GM12864 (cell line): Measurements from ENCODE around the gene CAVIN1.
A peak's percentile ranks its signal among the peaks of the same experiment; 100 is the strongest.

ENCODE experiments used
- DNase-seq: peaks from one replicate; pipeline ENCODE4 v3.0.0-alpha.2; 2011; ENCODE audit warnings: low read depth
- H3K4me3 ChIP-seq: 2 replicates; pipeline ENCODE4 v1.5.1; 2011; ENCODE audit warnings: mild to moderate bottlenecking, low read depth, low read length, control low read depth
- TF ChIP-seq, protein P1 (sequence below): IDR thresholded peaks from 2 replicates; pipeline ENCODE4 v1.5.1; 2011; ENCODE audit warnings: low read depth, mild to moderate bottlenecking, moderate library complexity, low read length, control low read depth, inconsistent platforms; ENCODE audit errors: missing control alignments

Gene CAVIN1, protein sequence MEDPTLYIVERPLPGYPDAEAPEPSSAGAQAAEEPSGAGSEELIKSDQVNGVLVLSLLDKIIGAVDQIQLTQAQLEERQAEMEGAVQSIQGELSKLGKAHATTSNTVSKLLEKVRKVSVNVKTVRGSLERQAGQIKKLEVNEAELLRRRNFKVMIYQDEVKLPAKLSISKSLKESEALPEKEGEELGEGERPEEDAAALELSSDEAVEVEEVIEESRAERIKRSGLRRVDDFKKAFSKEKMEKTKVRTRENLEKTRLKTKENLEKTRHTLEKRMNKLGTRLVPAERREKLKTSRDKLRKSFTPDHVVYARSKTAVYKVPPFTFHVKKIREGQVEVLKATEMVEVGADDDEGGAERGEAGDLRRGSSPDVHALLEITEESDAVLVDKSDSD

DNA sequence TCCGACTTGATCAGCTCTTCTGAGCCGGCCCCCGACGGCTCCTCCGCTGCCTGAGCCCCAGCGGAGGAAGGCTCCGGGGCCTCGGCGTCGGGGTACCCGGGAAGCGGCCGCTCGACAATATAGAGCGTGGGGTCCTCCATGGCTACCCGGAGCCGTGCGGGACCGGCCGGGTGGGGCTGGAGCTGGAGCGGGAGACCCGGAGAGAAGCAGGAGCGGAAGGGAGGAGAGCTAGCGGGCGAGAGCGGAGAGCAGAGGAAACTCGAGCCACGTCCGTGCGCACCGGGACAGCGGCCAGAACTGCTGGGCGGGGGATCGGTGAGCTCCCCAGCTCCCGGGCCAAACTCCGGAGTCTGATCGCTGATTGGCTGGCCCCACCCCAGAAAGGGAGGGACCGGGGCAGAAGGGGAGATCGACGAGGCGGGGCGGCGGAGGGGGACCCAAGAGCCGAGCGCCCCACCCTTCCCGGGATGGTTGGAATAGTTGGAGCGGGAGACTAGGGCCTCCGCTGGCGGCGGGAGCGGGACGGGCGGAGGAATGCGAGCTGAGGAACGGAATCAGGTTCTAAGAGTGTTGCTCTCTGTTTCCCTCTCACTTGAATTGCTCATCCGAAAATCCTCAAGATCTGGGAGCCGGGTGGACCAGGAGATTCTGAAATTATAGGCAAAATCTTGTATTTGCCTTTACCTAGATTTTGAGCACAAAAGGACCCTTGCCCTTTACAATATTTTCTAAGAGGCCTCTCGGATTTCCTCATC, at the start of gene CAVIN1:
Gene CAVIN1 (minus strand): TSS at position 299 of the 755 bp plus-strand sequence. CDS start 159 bp downstream, at position 140.
- DNase-seq: no peak
- H3K4me3 ChIP-seq: peak within 1 kb of the TSS; percentile 47
- TF ChIP-seq, protein P1, sequence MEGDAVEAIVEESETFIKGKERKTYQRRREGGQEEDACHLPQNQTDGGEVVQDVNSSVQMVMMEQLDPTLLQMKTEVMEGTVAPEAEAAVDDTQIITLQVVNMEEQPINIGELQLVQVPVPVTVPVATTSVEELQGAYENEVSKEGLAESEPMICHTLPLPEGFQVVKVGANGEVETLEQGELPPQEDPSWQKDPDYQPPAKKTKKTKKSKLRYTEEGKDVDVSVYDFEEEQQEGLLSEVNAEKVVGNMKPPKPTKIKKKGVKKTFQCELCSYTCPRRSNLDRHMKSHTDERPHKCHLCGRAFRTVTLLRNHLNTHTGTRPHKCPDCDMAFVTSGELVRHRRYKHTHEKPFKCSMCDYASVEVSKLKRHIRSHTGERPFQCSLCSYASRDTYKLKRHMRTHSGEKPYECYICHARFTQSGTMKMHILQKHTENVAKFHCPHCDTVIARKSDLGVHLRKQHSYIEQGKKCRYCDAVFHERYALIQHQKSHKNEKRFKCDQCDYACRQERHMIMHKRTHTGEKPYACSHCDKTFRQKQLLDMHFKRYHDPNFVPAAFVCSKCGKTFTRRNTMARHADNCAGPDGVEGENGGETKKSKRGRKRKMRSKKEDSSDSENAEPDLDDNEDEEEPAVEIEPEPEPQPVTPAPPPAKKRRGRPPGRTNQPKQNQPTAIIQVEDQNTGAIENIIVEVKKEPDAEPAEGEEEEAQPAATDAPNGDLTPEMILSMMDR: no peak

DNA sequence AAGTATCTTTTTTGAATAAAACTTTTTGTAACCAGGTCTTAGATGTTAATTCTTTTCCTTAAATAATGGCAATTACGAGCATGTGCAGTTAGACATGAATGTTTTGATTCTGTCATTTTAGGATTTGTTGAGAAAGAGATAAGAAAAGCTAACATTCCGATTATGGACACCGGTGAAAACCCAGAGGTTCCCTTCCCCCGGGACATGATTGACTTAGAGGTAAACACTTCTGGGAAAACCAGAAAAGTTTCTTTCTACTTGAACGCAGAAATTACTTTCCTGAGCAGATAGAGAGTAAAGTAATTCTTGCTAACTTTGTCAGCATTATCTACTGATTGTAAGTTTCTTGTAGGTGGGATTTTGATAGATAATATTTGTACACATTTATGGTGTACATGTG, 44.8 kb upstream of the CAVIN1 start:
- TF ChIP-seq, protein P1: no peak
- H3K4me3 ChIP-seq: no peak overlapping the region
- no peak for DNase-seq

DNA sequence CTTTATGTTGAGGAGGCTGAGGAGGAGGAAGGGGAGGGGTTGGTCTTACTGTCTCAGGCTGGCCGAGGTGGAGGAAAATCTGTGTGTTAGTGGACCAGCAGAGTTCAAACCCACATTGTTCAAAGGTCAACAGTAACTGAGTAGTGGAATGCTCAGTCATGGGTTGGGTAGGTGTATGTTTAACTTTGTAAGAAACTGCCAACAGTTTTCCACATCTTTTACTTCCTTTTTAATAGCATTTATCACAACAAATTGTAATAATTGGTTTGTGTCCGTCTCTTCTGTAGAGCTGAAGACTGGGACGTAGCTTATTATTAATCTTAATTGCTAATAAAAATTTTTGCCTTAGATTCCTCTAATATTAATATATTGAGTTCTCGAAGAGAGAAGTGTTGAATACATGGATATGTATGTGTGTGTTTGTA, 40.9 kb upstream of the CAVIN1 start:
- no peak for DNase-seq
- no peak overlapping the region for H3K4me3 ChIP-seq
- TF ChIP-seq, protein P1: no peak

DNA sequence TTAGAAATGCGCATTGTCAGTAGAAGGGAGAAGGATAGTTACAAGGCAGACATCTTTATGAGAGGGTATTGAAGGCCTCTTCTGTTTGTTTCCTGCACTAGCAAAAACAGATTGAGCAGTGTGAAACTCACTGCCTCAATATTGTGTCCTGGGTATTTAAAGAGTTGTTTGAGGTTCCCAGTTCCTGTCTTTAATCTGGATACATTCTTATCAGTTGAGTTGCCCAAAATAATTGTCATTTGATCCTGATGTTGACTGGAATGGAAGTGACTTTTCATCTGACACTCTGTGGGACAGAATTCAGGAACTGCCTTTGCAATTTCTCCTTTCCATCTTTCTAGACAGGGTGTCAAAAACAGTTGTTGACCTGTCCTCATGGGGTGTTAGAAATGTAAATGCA, 37.3 kb upstream of the CAVIN1 start:
- H3K4me3 ChIP-seq: peak overlapping the region; percentile 68
- DNase-seq: no peak
- TF ChIP-seq, protein P1: no peak

DNA sequence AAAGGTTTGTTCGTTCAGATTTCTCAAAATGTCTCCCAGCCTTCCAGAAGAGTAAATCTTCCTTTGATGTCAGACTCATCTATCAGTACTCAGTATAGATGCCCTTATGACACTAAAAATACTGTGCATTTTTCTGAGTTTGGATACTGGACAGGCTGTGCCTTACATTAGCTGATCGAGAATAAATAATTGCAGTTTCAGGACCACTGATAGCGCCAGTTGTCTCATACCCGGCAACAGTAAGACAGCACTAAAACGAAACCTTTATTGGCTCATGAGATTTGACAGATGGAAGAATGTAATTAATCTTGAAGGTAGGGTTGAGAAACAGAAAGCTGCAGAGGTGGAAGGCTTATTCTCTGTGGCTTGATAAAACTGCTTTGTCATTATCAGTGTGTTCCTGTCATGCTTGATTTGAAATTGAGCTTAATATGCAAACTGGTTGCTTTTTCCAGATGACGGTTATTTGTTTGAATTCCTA, 36.8 kb upstream of the CAVIN1 start:
- TF ChIP-seq, protein P1: no peak
- DNase-seq: no peak

DNA sequence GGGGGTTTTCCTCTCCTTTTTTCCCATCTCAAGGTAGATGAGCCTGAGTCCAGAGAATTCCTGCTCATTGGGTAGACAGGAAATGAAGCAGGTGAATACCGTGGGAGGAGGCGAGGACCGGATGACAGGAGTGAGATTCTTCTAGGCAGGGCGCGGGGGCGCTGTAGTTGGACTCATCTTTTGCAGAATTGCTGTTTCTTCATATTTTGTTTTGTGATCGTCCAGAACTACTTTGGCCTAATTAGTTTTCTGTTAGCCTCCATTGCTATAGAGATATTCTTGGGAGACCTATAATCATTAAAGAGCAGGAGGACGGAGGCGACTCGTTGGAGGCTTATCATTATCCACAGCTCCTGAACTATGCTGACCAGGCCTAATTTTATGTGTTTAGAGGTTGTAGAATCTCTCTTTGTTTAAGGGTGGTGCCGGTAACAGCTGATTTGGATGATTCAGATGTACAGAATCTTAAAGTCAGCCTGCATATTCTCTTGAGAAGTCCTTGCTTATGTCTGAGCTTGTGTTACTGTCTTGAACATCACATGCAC, 36.3 kb upstream of the CAVIN1 start:
- TF ChIP-seq, protein P1: peak; percentile 61
- peak overlapping the region; percentile 68 for H3K4me3 ChIP-seq
- no peak for DNase-seq

More for the DNA sequence above, 36.8 kb upstream of the CAVIN1 start:
- peak overlapping the region; percentile 68 for H3K4me3 ChIP-seq
